Measurements from ENCODE around the gene CEBPB. TPM values are rescaled to one million over a fixed set of nuclear protein-coding genes. Genes with fewer than 3 reads are reported as not detected.
A peak's percentile ranks its signal among the peaks of the same experiment; 100 is the strongest.

Gene CEBPB
- polyA plus RNA-seq (2013, experiment 1 of 2): 22.5 TPM
- 22.8 TPM for polyA plus RNA-seq (2013, experiment 2 of 2)

DNA sequence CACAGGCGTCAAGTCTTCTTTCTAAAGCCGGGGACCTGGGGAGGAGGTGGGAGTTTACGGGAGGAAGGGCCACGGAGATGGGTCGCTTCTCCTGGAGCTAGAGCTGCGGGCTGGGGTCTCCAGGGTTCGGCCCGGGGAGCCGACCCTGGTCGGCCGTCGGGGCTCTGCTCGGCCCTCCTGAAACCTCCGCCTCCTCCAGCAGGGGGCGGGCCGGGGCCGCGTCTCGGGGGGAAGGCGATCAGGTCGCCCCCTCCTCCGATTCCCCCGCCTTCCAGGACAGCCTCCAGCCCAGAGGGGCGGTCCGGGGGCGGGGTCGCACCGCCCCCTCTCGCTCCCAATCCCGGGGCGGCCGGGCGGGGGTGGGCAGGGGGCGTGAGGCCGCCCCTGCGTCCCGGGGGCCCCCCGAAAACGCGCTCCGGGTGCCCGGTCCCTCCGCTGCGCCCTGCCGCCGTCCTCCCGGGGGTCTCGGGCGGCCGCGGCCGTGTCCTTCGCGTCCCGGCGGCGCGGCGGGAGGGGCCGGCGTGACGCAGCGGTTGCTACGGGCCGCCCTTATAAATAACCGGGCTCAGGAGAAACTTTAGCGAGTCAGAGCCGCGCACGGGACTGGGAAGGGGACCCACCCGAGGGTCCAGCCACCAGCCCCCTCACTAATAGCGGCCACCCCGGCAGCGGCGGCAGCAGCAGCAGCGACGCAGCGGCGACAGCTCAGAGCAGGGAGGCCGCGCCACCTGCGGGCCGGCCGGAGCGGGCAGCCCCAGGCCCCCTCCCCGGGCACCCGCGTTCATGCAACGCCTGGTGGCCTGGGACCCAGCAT lies at the start of gene CEBPB:
Gene CEBPB, plus strand, starts transcription at position 580 of the 814 bp plus-strand sequence. Its CDS starts 204 bp downstream, at position 784.
- Histone ChIP-seq H3K36me3 (ENCODE audit: control insufficient read depth, insufficient read depth, low read length) (no peaks in the 10 kb centered on the region), H2BK120ac (ENCODE audit: low read depth, low read length) (peak within 1 kb of the TSS; percentile 5), H4K5ac (ENCODE audit: low read length) (no peak within 1 kb of the TSS), H3K56ac (ENCODE audit: low read length) (peak within 1 kb of the TSS; percentile 100), H3K27me3 (ENCODE audit: insufficient read depth, low read length, poor library complexity) (no peaks in the 10 kb centered on the region), H3K4me2 (ENCODE audit: low read length) (peak within 1 kb of the TSS; percentile 81), H3K23ac (ENCODE audit: low read length) (peak within 1 kb of the TSS; percentile 3), H3K79me1 (ENCODE audit: low read length) (peaks cover 16% of the 10 kb centered on the region), H2AK5ac (ENCODE audit: low read length) (no peak within 1 kb of the TSS), H3K9ac (ENCODE audit: low read length) (peak within 1 kb of the TSS; percentile 99), H3K4me1 (ENCODE audit: control insufficient read depth, low read depth, low read length) (peaks cover 16% of the 10 kb centered on the region), H3K27ac (ENCODE audit: low read depth, low read length) (peak within 1 kb of the TSS; percentile 80), H2BK5ac (ENCODE audit: low read length) (no peak within 1 kb of the TSS), H3K4ac (ENCODE audit: low read depth, low read length) (peak within 1 kb of the TSS; percentile 93), H4K8ac (ENCODE audit: low read depth, low read length) (no peak within 1 kb of the TSS), H3K79me2 (ENCODE audit: control insufficient read depth, insufficient read depth, low read length) (peaks cover 20% of the 10 kb centered on the region), H2BK15ac (replicated peaks; ENCODE audit: low read depth) (no peak within 1 kb of the TSS), H3K18ac (ENCODE audit: low read length) (peak within 1 kb of the TSS; percentile 89), H3K4me3 (ENCODE audit: low read length) (peak within 1 kb of the TSS; percentile 97)
- peak; percentile 94 for DNase-seq
- no CpG with 5 or more reads among the region's 89 CpGs for WGBS (ENCODE audit: extremely low coverage, insufficient coverage, low lambda C conversion rate)

DNA sequence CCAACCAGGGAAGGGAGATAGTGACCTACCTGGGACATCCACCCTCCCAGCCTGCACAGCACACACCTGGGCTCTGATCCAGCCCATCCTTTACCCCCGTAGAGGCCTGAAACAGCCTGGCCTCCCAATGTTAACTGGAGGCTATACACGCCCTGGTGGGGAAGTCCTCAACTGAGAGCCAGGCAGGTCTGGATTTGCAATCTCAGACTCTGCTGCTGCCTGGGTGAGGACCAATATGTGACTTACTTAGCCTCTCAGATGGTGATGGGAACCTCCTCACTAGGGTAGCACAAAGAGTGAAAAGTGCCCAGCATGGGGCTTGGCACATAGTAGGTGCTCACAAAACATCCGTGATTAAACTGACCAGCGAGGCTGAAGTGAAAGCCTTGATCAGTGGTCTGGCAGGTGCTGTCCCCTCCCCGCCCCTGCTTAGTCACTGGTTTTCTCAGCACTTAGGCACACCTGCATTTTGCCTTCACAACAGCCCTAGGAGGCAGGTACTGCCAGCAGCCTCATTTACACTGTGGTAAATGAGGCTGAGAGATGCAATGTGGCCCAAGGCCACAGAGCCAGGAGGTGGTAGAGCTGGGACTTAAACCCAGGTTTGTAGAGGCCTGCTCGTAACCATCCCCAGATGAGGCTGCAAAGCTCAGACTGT lies 49.5 kb upstream of the CEBPB start:
- DNase-seq: no peak
- peaks cover 13% of the 10 kb centered on the region for H3K36me3 ChIP-seq (ENCODE audit: control insufficient read depth, insufficient read depth, low read length)
- H3K9ac ChIP-seq (ENCODE audit: low read length): no peak overlapping the region
- WGBS (ENCODE audit: extremely low coverage, insufficient coverage, low lambda C conversion rate): no CpG with 5 or more reads among the region's 6 CpGs
- no peak overlapping the region for H2BK120ac ChIP-seq (ENCODE audit: low read depth, low read length)
- no peak overlapping the region for H4K8ac ChIP-seq (ENCODE audit: low read depth, low read length)
- no peak overlapping the region for H3K18ac ChIP-seq (ENCODE audit: low read length)
- no peak overlapping the region for H3K23ac ChIP-seq (ENCODE audit: low read length)
- H3K27me3 ChIP-seq (ENCODE audit: insufficient read depth, low read length, poor library complexity): no peaks in the 10 kb centered on the region
- no peak overlapping the region for H2BK5ac ChIP-seq (ENCODE audit: low read length)
- no peak overlapping the region for H2AK5ac ChIP-seq (ENCODE audit: low read length)
- peaks cover 29% of the 10 kb centered on the region for H3K79me1 ChIP-seq (ENCODE audit: low read length)
- peaks cover 35% of the 10 kb centered on the region for H3K79me2 ChIP-seq (ENCODE audit: control insufficient read depth, insufficient read depth, low read length)
- no peaks in the 10 kb centered on the region for H3K4me1 ChIP-seq (ENCODE audit: control insufficient read depth, low read depth, low read length)
- no peak overlapping the region for H3K27ac ChIP-seq (ENCODE audit: low read depth, low read length)
- H2BK15ac ChIP-seq (replicated peaks; ENCODE audit: low read depth): no peak overlapping the region
- H3K4me2 ChIP-seq (ENCODE audit: low read length): no peak overlapping the region
- no peak overlapping the region for H4K5ac ChIP-seq (ENCODE audit: low read length)
- no peak overlapping the region for H3K4me3 ChIP-seq (ENCODE audit: low read length)
- H3K4ac ChIP-seq (ENCODE audit: low read depth, low read length): no peak overlapping the region
- H3K56ac ChIP-seq (ENCODE audit: low read length): no peak overlapping the region

DNA sequence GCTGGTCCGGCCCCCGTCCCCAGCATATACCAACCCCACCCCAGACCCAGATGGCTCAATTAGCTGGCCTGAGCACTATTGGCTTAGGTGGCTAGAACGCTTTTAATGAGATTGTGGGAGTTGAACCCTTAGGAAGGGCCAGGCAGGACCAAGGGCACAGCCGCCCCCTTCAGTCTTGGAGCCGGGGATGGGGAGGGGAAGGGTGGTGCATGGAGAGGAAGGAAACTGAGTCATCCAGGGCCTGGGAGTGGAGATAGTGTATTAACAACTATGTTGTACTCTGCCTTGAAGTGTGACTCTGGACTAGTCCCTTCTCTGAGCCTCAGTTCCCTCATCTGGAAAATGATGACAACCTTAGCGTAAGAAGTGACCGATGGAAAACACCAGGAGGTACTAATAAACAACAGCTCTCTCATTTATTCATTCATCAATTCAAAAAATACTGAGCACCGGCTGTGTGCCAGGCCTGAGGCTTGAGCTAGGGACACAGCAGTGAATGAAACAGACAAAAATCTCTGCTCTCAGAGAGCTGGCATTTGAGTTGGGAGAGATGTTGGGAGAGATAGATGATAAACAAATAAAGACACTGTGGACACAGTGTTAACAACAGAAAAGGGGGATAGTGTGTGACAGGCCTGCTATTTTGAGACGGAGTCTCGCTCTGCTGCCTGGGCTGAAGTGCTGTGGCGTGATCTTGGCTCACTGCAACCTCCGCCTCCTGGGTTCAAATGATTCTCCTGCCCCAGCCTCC lies 48.6 kb upstream of the CEBPB start:
- WGBS (ENCODE audit: extremely low coverage, insufficient coverage, low lambda C conversion rate): no CpG with 5 or more reads among the region's 12 CpGs
- Histone ChIP-seq H3K4ac (ENCODE audit: low read depth, low read length) (no peak overlapping the region), H3K4me3 (ENCODE audit: low read length) (no peak overlapping the region), H3K4me1 (ENCODE audit: control insufficient read depth, low read depth, low read length) (peaks cover 1% of the 10 kb centered on the region), H3K18ac (ENCODE audit: low read length) (no peak overlapping the region), H3K23ac (ENCODE audit: low read length) (no peak overlapping the region), H3K36me3 (ENCODE audit: control insufficient read depth, insufficient read depth, low read length) (peaks cover 13% of the 10 kb centered on the region), H3K56ac (ENCODE audit: low read length) (no peak overlapping the region), H3K9ac (ENCODE audit: low read length) (no peak overlapping the region), H3K79me1 (ENCODE audit: low read length) (peaks cover 33% of the 10 kb centered on the region), H2BK120ac (ENCODE audit: low read depth, low read length) (no peak overlapping the region), H2BK15ac (replicated peaks; ENCODE audit: low read depth) (no peak overlapping the region), H2BK5ac (ENCODE audit: low read length) (no peak overlapping the region), H2AK5ac (ENCODE audit: low read length) (no peak overlapping the region), H3K27me3 (ENCODE audit: insufficient read depth, low read length, poor library complexity) (no peaks in the 10 kb centered on the region), H3K79me2 (ENCODE audit: control insufficient read depth, insufficient read depth, low read length) (peaks cover 43% of the 10 kb centered on the region), H4K5ac (ENCODE audit: low read length) (no peak overlapping the region), H3K27ac (ENCODE audit: low read depth, low read length) (no peak overlapping the region), H4K8ac (ENCODE audit: low read depth, low read length) (no peak overlapping the region), H3K4me2 (ENCODE audit: low read length) (no peak overlapping the region)
- no peak for DNase-seq

DNA sequence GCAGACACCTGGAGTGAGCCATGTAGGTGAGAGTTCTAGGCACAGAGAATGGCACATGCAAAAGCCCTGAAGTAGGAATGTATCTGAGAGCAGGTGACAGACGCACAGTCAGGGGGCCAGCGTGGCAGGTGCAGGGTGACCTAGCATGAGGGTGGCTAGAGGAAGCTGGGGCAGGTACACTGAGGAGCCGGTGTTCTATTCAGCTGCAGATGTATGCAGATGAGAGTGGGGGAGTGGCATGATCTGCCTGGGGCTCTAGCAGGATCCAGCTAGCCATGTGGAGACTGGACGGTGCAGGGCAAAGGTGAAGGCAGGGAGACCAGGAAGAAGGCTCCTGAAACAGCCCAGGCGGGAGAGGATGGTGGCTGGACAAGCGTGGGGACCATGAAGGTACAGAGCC lies 47.8 kb upstream of the CEBPB start:
- H3K27ac ChIP-seq (ENCODE audit: low read depth, low read length): peak overlapping the region; percentile 3
- H3K79me1 ChIP-seq (ENCODE audit: low read length): peaks cover 31% of the 10 kb centered on the region
- H3K27me3 ChIP-seq (ENCODE audit: insufficient read depth, low read length, poor library complexity): no peaks in the 10 kb centered on the region
- H2BK15ac ChIP-seq (replicated peaks; ENCODE audit: low read depth): no peak overlapping the region
- no peak overlapping the region for H3K9ac ChIP-seq (ENCODE audit: low read length)
- no peak overlapping the region for H2BK120ac ChIP-seq (ENCODE audit: low read depth, low read length)
- peaks cover 6% of the 10 kb centered on the region for H3K4me1 ChIP-seq (ENCODE audit: control insufficient read depth, low read depth, low read length)
- peak; percentile 43 for DNase-seq
- no peak overlapping the region for H2AK5ac ChIP-seq (ENCODE audit: low read length)
- peak overlapping the region; percentile 27 for H3K56ac ChIP-seq (ENCODE audit: low read length)
- peaks cover 45% of the 10 kb centered on the region for H3K79me2 ChIP-seq (ENCODE audit: control insufficient read depth, insufficient read depth, low read length)
- H4K5ac ChIP-seq (ENCODE audit: low read length): no peak overlapping the region
- no peak overlapping the region for H3K18ac ChIP-seq (ENCODE audit: low read length)
- no peak overlapping the region for H4K8ac ChIP-seq (ENCODE audit: low read depth, low read length)
- no peak overlapping the region for H3K4me3 ChIP-seq (ENCODE audit: low read length)
- H3K4ac ChIP-seq (ENCODE audit: low read depth, low read length): no peak overlapping the region
- H3K36me3 ChIP-seq (ENCODE audit: control insufficient read depth, insufficient read depth, low read length): peaks cover 13% of the 10 kb centered on the region
- no peak overlapping the region for H2BK5ac ChIP-seq (ENCODE audit: low read length)
- no peak overlapping the region for H3K23ac ChIP-seq (ENCODE audit: low read length)
- H3K4me2 ChIP-seq (ENCODE audit: low read length): no peak overlapping the region
- WGBS (ENCODE audit: extremely low coverage, insufficient coverage, low lambda C conversion rate): no CpG with 5 or more reads among the region's 6 CpGs

DNA sequence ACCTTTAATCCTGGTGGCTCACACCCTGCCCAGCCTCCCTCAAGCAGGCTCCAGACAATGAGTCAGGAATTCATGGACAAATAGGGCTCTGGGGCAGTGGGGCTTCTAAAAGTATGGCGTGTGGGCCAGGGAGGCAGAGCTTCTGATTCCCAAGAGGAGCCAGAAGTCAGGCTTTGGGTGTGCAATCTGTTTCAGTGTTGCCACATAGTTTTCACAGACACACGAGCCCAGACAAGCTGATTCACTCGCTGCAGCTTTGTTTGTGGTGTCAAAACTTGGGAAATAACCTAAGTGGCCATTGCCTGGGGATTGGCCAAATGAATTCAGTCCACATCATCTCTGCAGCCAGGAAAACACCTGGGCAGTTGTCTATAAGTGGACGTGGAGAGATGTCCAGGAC lies 46.3 kb upstream of the CEBPB start:
- Histone ChIP-seq H3K9ac (ENCODE audit: low read length) (no peak overlapping the region), H4K8ac (ENCODE audit: low read depth, low read length) (no peak overlapping the region), H3K4me1 (ENCODE audit: control insufficient read depth, low read depth, low read length) (peaks cover 6% of the 10 kb centered on the region), H3K36me3 (ENCODE audit: control insufficient read depth, insufficient read depth, low read length) (peaks cover 13% of the 10 kb centered on the region), H4K5ac (ENCODE audit: low read length) (no peak overlapping the region), H3K79me2 (ENCODE audit: control insufficient read depth, insufficient read depth, low read length) (peaks cover 57% of the 10 kb centered on the region), H3K4me3 (ENCODE audit: low read length) (no peak overlapping the region), H3K4me2 (ENCODE audit: low read length) (no peak overlapping the region), H3K27me3 (ENCODE audit: insufficient read depth, low read length, poor library complexity) (no peaks in the 10 kb centered on the region), H2BK120ac (ENCODE audit: low read depth, low read length) (no peak overlapping the region), H3K56ac (ENCODE audit: low read length) (no peak overlapping the region), H3K18ac (ENCODE audit: low read length) (no peak overlapping the region), H2AK5ac (ENCODE audit: low read length) (no peak overlapping the region), H3K4ac (ENCODE audit: low read depth, low read length) (no peak overlapping the region), H3K27ac (ENCODE audit: low read depth, low read length) (no peak overlapping the region), H3K79me1 (ENCODE audit: low read length) (peaks cover 36% of the 10 kb centered on the region), H2BK15ac (replicated peaks; ENCODE audit: low read depth) (no peak overlapping the region), H3K23ac (ENCODE audit: low read length) (no peak overlapping the region), H2BK5ac (ENCODE audit: low read length) (no peak overlapping the region)
- WGBS (ENCODE audit: extremely low coverage, insufficient coverage, low lambda C conversion rate): no CpG with 5 or more reads among the region's 4 CpGs
- DNase-seq: peak; percentile 42

Data from mesendoderm (in vitro differentiated cells).